HG03064 (cell line): Measurements from ENCODE around the gene RAD51B.
"Not testable (repeated sequence)": the region's sequence is repeated elsewhere in the genome, so short reads cannot be mapped to it uniquely, and the experiment has no call there.

Experiments used
- ATAC-seq: cut with Tn5 transposase; IDR thresholded peaks from one replicate; pipeline ENCODE4 v1.9.1; 2021; ENCODE audit warnings: low read depth; ENCODE audit not compliant: unreplicated experiment

The RAD51B gene

GRCh38 chr14:68749487-68750475 lies 930.2 kb downstream of the RAD51B start:
- no peak for ATAC-seq

- no peak for ATAC-seq
These were observed 932.9 kb downstream of the RAD51B start for GRCh38 chr14:68752271-68753006.

- ATAC-seq = no peak
These were observed 934.1 kb downstream of the RAD51B start for GRCh38 chr14:68753690-68754089.

GRCh38 chr14:68755016-68755353 lies 935.4 kb downstream of the RAD51B start:
- ATAC-seq = no peak

- ATAC-seq = no peak
These were observed 936.5 kb downstream of the RAD51B start for GRCh38 chr14:68756000-68756481.

- ATAC-seq = no peak
These were observed 937.2 kb downstream of the RAD51B start for GRCh38 chr14:68756734-68757133.

- ATAC-seq = no peak
These were observed 938.1 kb downstream of the RAD51B start for GRCh38 chr14:68757618-68758081.

- no peak for ATAC-seq
These were observed 938.7 kb downstream of the RAD51B start for GRCh38 chr14:68758301-68758700.

- no peak for ATAC-seq
These were observed 939.5 kb downstream of the RAD51B start for GRCh38 chr14:68759017-68759560.

- ATAC-seq = no peak
These were observed 940.4 kb downstream of the RAD51B start for GRCh38 chr14:68759937-68760336.

GRCh38 chr14:68760761-68761160 lies 941.2 kb downstream of the RAD51B start:
- ATAC-seq = no peak

- no peak for ATAC-seq
These were observed 941.8 kb downstream of the RAD51B start for GRCh38 chr14:68761391-68761790.

GRCh38 chr14:68762953-68763764 lies 943.6 kb downstream of the RAD51B start:
- no peak for ATAC-seq

GRCh38 chr14:68763843-68764242 lies 944.3 kb downstream of the RAD51B start:
- ATAC-seq = not testable (repeated sequence)

- no peak for ATAC-seq
These were observed 947.0 kb downstream of the RAD51B start for GRCh38 chr14:68766299-68767247.

- no peak for ATAC-seq
These were observed 947.7 kb downstream of the RAD51B start for GRCh38 chr14:68767248-68767645.

GRCh38 chr14:68768316-68768715 lies 948.7 kb downstream of the RAD51B start:
- no peak for ATAC-seq

GRCh38 chr14:68770051-68770450 lies 950.5 kb downstream of the RAD51B start:
- no peak for ATAC-seq
